Astrocyte (in vitro differentiated cells and primary cell): ENCODE data around the gene MAP3K21. TPM values are rescaled to one million over a fixed set of nuclear protein-coding genes. Genes with fewer than 3 reads are reported as not detected.

Source experiments
- DNase-seq: peaks from one replicate; pipeline ENCODE4 v3.0.0-alpha.2; 2010; ENCODE audit warnings: low read depth
- FAIRE-seq: peaks from 2 replicates; lab custom pipeline; 2011; peaks lifted over from hg19 to GRCh38; lab: Jason Lieb, UNC
- H2AFZ ChIP-seq: 2 replicates; pipeline ENCODE4 v1.6.0; 2012; ENCODE audit warnings: low read depth, low read length, inconsistent platforms
- H3K27ac ChIP-seq: 2 replicates; pipeline ENCODE4 v1.5.1; 2011; ENCODE audit warnings: low read depth, low read length, inconsistent platforms
- H3K27me3 ChIP-seq: 2 replicates; pipeline ENCODE4 v1.6.0; 2011; ENCODE audit warnings: low read length, inconsistent platforms; ENCODE audit not compliant: insufficient read depth
- H3K36me3 ChIP-seq: 2 replicates; pipeline ENCODE4 v1.5.1; 2011; ENCODE audit warnings: low read length, inconsistent platforms; ENCODE audit not compliant: insufficient read depth
- H3K4me1 ChIP-seq: 2 replicates; pipeline ENCODE4 v1.5.1; 2011; ENCODE audit warnings: low read length, inconsistent platforms; ENCODE audit not compliant: insufficient read depth
- H3K4me2 ChIP-seq: 2 replicates; pipeline ENCODE4 v1.6.0; 2012; ENCODE audit warnings: low read length, inconsistent platforms
- H3K4me3 ChIP-seq: 2 replicates; pipeline ENCODE4 v1.5.1; 2011; ENCODE audit warnings: low read depth, mild to moderate bottlenecking, low read length, inconsistent platforms; ENCODE audit not compliant: insufficient read depth
- H3K79me2 ChIP-seq: 2 replicates; pipeline ENCODE4 v1.6.0; 2012; ENCODE audit warnings: mild to moderate bottlenecking, low read length, inconsistent platforms; ENCODE audit not compliant: insufficient read depth
- H3K9ac ChIP-seq: 2 replicates; pipeline ENCODE4 v1.6.0; 2012; ENCODE audit warnings: mild to moderate bottlenecking, low read length, inconsistent platforms
- H3K9me3 ChIP-seq: 2 replicates; pipeline ENCODE4 v1.5.1; 2012; ENCODE audit warnings: low read depth, mild to moderate bottlenecking, low read length, inconsistent platforms; ENCODE audit not compliant: insufficient read depth
- H4K20me1 ChIP-seq: 2 replicates; pipeline ENCODE4 v1.6.0; 2012; ENCODE audit warnings: low read length, inconsistent platforms; ENCODE audit not compliant: insufficient read depth
- H3K27ac Mint-ChIP-seq: one replicate; pipeline ENCODE4 v1.8.0; 2021; ENCODE audit warnings: mild to moderate bottlenecking, mixed read lengths; ENCODE audit not compliant: unreplicated experiment
- H3K27me3 Mint-ChIP-seq: one replicate; pipeline ENCODE4 v1.8.0; 2021; ENCODE audit warnings: low read depth, mixed read lengths; ENCODE audit not compliant: unreplicated experiment
- H3K36me3 Mint-ChIP-seq: one replicate; pipeline ENCODE4 v1.8.0; 2021; ENCODE audit warnings: low read depth, mixed read lengths; ENCODE audit not compliant: unreplicated experiment
- H3K4me1 Mint-ChIP-seq: one replicate; pipeline ENCODE4 v1.8.0; 2021; ENCODE audit warnings: low read depth, mixed read lengths; ENCODE audit not compliant: unreplicated experiment
- H3K4me3 Mint-ChIP-seq: one replicate; pipeline ENCODE4 v1.8.0; 2021; ENCODE audit warnings: mild to moderate bottlenecking, moderate library complexity, mixed read lengths; ENCODE audit not compliant: unreplicated experiment
- H3K9me3 Mint-ChIP-seq: one replicate; pipeline ENCODE4 v1.8.0; 2021; ENCODE audit warnings: mild to moderate bottlenecking, mixed read lengths; ENCODE audit not compliant: unreplicated experiment
- EZH2 ChIP-seq: IDR thresholded peaks from 2 replicates; pipeline ENCODE4 v1.6.1; 2012; ENCODE audit warnings: mild to moderate bottlenecking, low read length, inconsistent platforms; ENCODE audit not compliant: insufficient read depth
- total RNA-seq: library from RNA; stranded (reverse); gene quantifications from 2 replicates; pipeline ENCODE4 v1.2.1, GENCODE V29; 2021
- TF ChIP-seq, protein P1 (sequence below): IDR thresholded peaks from 2 replicates; pipeline ENCODE4 v1.5.1; 2011; ENCODE audit warnings: low read depth, mild to moderate bottlenecking, inconsistent platforms, low read length, moderate library complexity; ENCODE audit not compliant: insufficient read depth

The MAP3K21 gene
- total RNA-seq, 1 donor from 2014 or later = 2.5 TPM

DNA sequence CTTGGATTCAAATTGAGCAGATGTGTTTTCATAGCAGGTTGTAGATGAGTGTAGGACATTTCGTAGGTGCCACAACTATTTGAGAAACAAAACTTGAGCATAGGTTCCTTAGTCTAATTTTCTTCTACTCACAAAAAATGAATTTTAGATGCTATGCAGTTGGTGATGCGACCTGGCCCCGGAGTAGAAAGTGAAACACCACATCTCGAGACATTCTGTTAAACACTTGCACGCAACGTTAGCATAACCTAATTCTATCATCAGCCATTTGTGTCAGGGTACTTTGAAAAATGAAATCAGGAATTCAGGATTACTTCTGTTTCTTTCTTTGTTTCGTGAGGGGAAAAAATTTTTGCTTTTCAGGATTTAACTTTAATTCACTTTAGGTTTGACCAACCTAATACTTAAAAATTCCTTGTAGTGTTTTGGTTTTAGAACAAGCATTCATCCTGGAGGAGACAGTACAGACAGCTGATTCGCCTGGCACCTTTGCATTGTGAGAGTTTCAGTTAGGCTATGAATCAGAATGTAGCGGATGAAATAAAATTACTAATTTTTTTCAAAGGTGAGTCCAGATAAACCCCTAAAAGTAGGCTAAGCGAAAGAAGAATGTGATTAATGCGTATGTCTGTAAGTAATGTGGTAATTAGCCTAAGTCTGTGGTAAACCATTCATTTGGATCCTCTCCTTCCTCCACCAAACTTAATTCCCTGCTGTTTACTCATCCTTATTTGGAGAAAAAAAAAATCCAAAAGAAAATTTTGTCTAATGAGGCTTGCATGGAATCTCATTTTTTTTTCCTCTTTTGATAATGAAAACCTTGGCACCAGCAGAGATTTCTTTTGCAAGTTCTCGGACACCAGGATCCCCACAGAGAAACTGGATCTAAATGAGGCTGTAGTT is 44.9 kb downstream of the MAP3K21 start:
- no peaks in the 10 kb centered on the region for H3K9me3 ChIP-seq
- no peaks in the 10 kb centered on the region for H3K9me3 Mint-ChIP-seq
- no peak overlapping the region for H3K27ac Mint-ChIP-seq
- no peaks in the 10 kb centered on the region for H3K36me3 ChIP-seq
- H3K4me3 ChIP-seq = no peak overlapping the region
- H3K4me1 ChIP-seq = peaks cover 4% of the 10 kb centered on the region
- TF ChIP-seq, protein P1, sequence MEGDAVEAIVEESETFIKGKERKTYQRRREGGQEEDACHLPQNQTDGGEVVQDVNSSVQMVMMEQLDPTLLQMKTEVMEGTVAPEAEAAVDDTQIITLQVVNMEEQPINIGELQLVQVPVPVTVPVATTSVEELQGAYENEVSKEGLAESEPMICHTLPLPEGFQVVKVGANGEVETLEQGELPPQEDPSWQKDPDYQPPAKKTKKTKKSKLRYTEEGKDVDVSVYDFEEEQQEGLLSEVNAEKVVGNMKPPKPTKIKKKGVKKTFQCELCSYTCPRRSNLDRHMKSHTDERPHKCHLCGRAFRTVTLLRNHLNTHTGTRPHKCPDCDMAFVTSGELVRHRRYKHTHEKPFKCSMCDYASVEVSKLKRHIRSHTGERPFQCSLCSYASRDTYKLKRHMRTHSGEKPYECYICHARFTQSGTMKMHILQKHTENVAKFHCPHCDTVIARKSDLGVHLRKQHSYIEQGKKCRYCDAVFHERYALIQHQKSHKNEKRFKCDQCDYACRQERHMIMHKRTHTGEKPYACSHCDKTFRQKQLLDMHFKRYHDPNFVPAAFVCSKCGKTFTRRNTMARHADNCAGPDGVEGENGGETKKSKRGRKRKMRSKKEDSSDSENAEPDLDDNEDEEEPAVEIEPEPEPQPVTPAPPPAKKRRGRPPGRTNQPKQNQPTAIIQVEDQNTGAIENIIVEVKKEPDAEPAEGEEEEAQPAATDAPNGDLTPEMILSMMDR = no peak
- TF ChIP-seq EZH2 = no peak
- no peaks in the 10 kb centered on the region for H3K27me3 ChIP-seq
- peak overlapping the region; percentile 4 for H3K4me2 ChIP-seq
- FAIRE-seq (no peak), DNase-seq (peak; percentile 92)
- no peak overlapping the region for H3K27ac ChIP-seq
- H3K4me3 Mint-ChIP-seq = no peak overlapping the region
- no peak overlapping the region for H2AFZ ChIP-seq
- H4K20me1 ChIP-seq = no peaks in the 10 kb centered on the region
- H3K36me3 Mint-ChIP-seq = no peaks in the 10 kb centered on the region
- peaks cover 9% of the 10 kb centered on the region for H3K4me1 Mint-ChIP-seq
- H3K9ac ChIP-seq = no peak overlapping the region
- H3K79me2 ChIP-seq = no peaks in the 10 kb centered on the region
- H3K27me3 Mint-ChIP-seq = no peaks in the 10 kb centered on the region

DNA sequence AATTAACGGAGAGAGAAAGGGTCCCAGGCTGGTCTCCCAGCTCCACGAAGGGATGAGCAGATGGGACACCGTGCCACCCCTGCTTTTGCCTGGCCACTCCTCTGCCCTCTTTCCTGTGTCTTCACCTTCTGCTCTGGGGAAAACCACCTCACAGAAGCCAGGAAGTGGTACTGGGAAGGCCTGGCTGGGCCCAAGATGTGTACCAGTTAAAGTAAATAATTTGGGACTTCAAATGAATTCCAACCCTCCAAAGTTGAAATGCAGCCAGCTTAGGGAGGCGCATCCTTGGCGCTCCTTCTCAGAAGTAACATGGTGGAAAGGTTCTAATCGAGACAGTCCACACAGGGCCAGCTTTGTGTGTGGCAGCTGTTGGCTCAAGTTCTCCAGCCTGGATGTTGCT is 45.7 kb downstream of the MAP3K21 start:
- Histone ChIP-seq H3K4me1 (peaks cover 4% of the 10 kb centered on the region), H3K79me2 (no peaks in the 10 kb centered on the region), H3K9me3 (no peaks in the 10 kb centered on the region), H3K27ac (no peak overlapping the region), H3K4me3 (no peak overlapping the region), H3K36me3 (no peaks in the 10 kb centered on the region), H3K4me2 (no peak overlapping the region), H4K20me1 (no peaks in the 10 kb centered on the region), H3K27me3 (no peaks in the 10 kb centered on the region), H3K9ac (no peak overlapping the region), H2AFZ (no peak overlapping the region)
- no peak for FAIRE-seq
- no peak for DNase-seq
- H3K27ac Mint-ChIP-seq = no peak overlapping the region
- TF ChIP-seq, protein P1 = no peak
- TF ChIP-seq EZH2 = no peak
- H3K27me3 Mint-ChIP-seq = no peaks in the 10 kb centered on the region
- H3K36me3 Mint-ChIP-seq = no peaks in the 10 kb centered on the region
- no peak overlapping the region for H3K4me3 Mint-ChIP-seq
- no peaks in the 10 kb centered on the region for H3K9me3 Mint-ChIP-seq
- peaks cover 6% of the 10 kb centered on the region for H3K4me1 Mint-ChIP-seq

DNA sequence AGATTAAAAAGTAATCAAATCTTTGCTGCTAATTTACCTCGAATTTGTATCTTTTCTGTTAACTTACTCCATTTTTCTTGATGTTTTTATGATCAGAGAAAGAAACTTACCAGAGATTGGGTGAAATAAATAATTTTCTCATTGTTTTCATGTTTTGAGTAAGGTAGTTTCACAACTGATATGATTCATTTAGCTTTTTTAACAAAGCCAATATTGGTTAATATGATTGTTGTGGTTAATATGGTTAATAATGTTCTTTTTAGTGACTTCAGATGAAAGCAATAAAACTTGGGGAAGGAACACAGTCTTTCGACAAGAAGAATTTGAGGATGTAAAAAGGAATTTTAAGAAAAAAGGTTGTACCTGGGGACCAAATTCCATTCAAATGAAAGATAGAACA is 48.1 kb downstream of the MAP3K21 start:
- H3K27me3 Mint-ChIP-seq = no peaks in the 10 kb centered on the region
- H3K27ac Mint-ChIP-seq = no peak overlapping the region
- H3K79me2 ChIP-seq = no peaks in the 10 kb centered on the region
- H3K4me3 Mint-ChIP-seq = no peak overlapping the region
- H3K36me3 Mint-ChIP-seq = peaks cover 7% of the 10 kb centered on the region
- H3K36me3 ChIP-seq = no peaks in the 10 kb centered on the region
- H2AFZ ChIP-seq = no peak overlapping the region
- H3K27ac ChIP-seq = no peak overlapping the region
- no peaks in the 10 kb centered on the region for H3K9me3 ChIP-seq
- no peak overlapping the region for H3K4me3 ChIP-seq
- peaks cover 4% of the 10 kb centered on the region for H3K4me1 ChIP-seq
- H4K20me1 ChIP-seq = no peaks in the 10 kb centered on the region
- DNase-seq (no peak), FAIRE-seq (no peak)
- H3K9me3 Mint-ChIP-seq = no peaks in the 10 kb centered on the region
- no peak overlapping the region for H3K9ac ChIP-seq
- H3K27me3 ChIP-seq = no peaks in the 10 kb centered on the region
- TF ChIP-seq EZH2 = no peak
- no peak overlapping the region for H3K4me2 ChIP-seq
- no peaks in the 10 kb centered on the region for H3K4me1 Mint-ChIP-seq
